NCI-H1417 (cell line): Measurements from ENCODE around the gene HDHD5.

Source experiments
- DNase-seq, 3 experiments: peaks; one replicate each; lab custom pipeline; 2025; lab: John Stamatoyannopoulos, UW

The HDHD5 gene

DNA sequence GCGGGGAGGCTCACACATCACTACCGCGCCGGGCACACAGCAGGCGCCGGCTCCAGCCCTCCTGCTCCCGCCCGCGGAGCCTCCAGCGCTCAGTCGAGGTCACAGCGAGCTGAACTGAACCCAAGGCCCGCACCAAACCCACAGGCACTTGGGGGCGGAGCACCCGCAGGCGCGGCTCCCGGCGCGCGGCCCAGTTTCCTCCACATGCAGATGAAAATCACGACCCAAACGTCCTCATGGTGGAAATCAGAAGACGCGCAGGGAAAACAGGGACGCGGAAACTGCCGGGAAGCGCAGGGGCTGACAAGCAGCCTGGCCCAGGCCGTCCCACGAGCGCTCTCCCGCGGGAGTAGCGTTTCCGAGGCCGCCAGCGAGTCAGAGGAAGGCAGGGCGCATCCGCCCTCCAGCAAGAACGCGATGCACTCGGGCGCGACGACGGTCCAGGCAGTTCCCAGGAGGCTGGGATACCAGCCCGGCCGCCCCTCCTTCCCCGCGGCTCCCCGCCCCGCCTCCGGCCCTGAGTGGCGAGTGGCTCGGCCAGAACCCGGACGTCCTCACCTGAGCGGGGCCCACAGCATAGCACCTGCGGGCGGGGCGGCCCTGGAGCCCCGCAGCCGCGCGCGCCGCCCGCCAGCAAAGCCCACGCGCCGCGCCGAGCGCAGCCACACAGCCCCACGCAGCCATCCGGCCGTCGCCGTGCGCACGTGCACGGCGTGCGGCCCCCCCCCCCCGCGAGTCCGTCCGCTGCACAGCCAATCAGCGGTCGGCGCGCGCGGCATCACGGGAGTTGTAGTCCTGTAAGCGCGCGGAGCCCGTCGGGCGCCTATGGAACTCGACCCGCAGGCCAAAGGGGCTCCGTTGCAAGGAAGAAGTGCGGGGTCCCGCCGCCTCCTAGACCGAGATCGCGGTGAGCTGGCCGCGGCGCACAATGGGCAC, at the start of gene HDHD5:
Gene HDHD5 (minus strand): TSS at position 710 of the 936 bp plus-strand sequence. CDS start 26 bp downstream, at position 684.
- DNase-seq = peak; percentile 84 to 90 (median 90)

DNA sequence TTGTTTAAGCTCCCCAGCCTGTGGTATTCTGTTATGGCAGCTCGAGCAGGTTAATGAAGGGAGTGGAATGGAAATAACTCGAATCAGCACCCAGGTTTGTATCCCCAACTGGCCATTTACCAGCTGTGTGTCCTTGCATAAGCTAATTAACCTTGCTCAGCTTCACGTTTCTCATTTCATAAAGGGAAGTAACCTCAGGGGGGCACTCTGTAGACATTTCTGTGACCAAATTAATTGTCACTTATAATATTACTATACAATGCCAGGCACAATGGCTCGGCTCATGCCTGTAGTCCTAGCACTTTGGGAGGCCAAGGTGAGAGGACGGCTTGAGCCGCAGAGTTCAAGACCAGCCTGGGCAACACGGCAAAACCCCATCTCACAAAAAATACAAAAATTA, 46.4 kb upstream of the HDHD5 start:
- DNase-seq = peak; percentile 15 to 69 (median 56)

DNA sequence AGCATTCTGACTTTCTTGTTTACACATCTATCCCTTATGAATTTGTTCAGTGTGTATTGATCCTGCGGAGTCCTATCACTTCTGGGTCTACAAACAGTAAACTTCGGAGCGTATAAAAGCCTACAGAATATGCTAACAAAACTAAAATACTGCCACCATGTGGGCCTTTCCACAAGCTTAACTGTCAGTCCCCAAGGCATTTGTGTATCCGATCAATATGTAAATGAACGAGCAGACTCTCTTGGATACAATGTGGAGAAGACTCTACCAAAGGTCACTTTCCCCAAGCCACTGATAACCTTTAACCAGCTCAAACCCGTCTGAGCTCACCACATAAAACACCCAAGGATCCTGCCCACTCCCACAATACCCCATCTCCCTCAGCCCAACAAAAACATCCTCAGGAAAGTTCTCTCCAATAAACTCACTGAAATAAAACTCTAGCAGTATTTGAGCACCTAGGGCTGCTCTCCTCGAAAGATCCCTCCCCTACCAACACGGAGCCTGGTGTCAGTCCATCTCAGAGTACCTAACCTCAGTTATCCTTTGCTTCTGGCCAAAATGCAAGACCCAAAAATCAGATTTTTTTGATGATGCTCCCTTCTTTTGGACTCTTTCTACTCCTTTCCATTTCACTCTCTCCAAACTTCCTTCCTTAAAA, 42.3 kb upstream of the HDHD5 start:
- DNase-seq = no peak

DNA sequence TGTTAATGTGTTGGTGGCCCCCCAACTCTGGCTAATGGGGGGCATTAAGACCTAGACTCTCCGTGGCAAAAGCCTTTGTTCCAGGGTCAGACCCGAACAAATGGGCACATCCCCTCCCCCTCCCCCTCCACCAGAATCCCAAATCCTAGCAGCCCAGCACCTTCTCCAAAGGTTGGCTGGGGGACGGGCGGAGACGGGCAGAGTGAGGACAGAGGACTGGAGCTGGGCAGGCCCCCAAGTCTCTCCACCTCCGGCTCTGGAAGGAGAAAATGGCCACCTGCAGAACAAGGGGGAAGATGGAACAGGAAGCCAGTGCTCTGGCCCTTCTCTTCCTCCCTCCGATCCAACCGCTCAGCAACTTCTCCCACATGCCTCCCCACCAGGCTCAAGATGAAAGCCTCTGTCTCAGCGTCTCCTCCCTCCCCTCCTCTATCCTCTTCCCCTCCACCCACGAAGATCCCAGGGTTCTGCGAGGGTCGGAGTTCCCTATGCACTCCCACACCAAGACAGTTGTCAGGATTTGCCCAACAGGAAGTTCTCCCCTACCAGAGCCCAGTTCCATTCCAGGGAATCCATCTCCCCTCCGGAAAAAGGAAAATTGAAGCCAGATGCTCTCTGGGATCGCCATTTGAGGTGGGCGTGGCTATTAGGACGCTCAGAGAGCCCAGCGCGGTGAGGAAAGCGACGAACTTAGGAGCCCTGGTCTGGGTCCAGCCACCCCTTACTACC, 40.1 kb upstream of the HDHD5 start:
- DNase-seq = peak; percentile 30 to 67 (median 33)

DNA sequence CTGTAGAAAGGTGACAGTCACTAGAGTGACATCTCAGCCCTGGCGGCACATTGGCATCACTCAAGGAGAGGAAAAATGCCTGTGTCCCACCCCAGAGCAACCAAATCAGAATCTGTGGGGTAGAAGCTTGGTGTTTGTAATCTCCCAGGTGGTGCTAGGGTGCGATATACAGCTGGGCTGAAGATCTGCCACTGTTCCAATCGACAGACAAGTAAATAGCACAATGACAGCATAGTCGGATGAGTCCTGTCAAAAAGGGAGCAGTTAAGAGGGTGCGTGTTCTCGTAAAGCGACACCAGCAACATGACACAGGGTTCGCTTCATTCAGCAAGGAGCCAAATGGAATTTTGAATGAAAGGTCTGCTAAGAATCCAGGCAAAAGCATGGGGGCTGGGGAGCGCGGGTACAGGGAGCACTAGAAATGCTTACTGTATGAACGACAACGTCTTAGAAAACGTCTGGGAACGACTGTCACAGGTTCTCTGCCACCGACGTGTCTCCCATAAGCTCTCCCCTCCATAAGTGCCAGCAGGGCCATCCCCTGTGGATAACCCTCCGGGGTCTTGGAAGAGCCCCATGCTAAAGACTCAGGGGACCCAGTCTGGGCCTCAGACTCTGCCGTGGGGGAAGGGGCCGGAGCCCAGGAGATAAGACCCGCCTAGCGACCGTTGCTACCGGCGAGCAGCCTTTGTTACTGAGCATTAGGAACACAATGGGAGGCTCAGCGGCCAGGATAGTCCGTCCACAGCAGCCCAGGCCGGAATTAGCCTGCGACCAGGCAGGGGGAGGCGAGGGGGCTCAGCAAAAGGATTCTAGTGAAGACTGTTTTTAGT, 39.3 kb upstream of the HDHD5 start:
- DNase-seq = peak; percentile 32 to 58 (median 52)

DNA sequence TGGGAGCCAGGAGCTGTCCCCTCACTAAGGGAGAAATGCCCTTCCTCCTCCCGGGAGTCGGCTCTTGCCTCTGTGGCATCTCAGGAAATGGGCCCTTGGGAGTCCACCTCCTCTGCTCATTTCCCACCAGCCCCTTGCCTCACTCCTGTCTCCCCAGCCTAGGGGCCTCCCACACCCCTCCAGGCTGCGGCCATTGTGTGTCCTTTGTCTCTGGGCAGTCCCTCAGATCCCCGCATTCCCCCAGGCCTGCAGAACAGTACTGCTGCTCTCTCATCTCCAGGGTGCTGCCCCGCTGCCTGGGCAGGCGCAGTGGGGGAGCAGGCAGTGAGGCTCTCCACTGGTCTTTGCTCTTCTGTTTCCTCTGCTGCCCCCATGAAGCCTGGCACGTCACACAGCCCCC, 35.1 kb upstream of the HDHD5 start:
- DNase-seq = no peak

DNA sequence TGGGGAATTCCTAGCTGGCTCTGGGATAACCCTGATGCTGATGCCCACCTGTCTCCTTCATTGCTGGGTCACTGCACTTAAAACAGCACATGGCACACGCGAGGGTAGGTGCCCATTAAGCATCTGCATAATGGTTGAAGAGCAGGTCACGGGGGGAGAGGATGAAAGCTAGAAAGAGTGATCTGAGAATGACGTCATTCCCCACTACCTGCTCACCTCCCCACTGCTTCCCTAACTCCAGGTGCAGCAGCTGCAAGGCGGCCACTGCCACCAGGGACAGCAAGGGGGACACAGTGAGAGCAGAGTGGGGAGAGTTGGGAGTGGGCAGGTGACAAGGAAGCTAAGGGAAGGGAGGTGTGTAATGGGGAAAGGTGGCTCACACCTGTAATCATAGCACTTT, 33.1 kb upstream of the HDHD5 start:
- DNase-seq = peak in 1 of 3 experiments; percentile 34

DNA sequence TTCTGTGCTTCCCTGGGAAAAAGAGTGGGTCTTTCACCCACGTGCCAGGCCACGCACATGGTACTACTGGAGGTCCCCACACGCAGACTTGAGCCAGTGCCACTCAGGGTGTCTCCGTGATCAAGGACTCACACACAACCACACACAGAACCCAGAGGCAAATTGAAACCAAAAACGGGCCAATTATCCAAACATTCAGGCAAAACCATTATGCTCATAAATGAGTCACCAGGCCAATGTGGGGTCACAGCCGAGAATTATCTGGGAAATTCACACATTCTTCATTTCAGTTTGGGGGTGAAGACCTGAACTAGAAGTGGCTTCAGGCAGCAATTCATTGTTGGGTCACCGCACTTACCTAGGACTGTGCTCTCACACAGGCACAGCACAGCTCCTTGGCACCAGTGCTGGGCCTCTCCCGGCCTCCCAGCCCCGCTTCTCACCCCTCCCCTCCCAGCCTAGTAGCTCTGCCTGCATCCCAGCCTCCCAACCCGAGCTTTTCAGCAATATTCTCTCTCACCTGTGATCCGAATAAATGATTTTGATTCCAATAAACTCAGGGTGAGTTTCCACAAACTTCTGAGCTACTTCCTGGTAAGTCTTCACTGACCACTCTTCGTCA, 32.2 kb upstream of the HDHD5 start:
- no peak for DNase-seq

DNA sequence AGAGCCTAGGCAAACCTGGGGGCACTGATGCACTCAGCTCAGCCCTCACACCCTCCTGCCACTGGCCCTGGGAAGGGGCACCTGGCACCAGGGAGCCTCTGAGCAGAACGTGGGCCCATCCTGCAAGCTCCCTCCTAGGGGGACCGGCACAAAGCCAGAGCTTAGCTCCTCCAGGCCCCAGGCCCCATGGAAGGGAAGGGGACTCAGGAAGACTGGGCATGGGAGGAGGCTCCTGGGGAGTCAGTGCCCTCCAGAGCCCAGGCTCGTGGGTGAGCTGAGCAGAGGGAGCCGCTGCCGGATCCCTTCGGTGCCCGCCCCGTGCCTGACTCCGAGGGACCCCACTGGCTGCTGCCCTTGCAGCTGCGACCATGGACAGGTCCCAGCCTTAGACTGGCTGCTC, 31.6 kb upstream of the HDHD5 start:
- DNase-seq = no peak

DNA sequence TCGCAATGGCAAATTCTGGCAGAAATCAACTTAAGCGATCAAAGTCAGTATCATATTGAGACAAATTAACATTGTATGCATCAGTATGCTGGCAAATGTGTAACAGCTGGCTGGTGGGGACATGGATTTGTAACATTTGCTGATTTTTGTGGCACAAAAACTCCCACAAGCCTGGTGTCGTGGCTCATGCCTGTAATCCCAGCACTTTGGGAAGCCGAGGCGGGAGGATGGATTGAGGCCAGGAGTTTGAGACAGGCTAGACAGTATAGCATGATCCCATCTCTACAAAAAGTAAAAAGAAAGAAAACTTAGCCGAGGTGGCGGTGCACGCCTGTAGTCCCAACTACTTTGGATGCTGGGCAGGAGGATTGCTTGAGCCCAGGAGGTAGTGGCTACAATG, 17.6 kb upstream of the HDHD5 start:
- DNase-seq = no peak

DNA sequence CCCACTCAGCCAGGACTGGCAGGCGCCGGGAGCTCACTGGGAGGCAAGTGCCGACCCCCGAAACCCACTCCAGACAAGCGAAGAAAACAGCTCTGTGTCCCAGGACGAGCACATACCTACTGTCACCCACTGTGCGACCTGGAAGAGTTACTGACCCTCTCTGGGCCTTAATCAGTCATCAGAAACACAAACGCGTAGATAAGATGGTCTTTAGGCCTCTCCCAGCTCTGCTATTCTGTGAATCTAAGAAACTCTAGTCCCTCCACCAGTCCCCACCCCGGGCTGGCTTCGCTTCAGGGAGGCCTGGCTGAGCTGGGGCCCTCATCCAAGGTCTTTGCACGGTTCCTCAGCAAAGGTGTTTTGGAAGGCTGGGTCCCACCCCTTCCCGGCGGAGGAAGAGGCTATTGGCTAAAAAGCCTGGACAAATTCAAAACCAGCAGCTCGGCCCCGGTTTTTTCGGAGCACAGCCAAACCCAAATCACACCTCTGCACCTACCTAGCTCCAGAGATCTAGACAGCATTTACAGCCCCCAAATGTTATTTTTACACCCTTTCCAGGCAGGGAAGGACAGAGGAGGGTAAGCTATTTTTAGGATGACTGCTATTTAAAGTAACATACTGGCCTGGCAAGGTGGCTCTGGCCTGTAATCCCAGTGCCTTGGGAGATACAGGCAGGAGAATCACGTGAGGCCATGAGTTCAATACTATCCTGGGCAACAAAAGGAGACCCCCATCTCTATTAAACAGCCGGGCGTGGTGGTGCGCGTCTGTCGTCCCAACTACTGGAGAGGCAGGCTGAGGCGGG, 13.2 kb upstream of the HDHD5 start:
- no peak for DNase-seq

DNA sequence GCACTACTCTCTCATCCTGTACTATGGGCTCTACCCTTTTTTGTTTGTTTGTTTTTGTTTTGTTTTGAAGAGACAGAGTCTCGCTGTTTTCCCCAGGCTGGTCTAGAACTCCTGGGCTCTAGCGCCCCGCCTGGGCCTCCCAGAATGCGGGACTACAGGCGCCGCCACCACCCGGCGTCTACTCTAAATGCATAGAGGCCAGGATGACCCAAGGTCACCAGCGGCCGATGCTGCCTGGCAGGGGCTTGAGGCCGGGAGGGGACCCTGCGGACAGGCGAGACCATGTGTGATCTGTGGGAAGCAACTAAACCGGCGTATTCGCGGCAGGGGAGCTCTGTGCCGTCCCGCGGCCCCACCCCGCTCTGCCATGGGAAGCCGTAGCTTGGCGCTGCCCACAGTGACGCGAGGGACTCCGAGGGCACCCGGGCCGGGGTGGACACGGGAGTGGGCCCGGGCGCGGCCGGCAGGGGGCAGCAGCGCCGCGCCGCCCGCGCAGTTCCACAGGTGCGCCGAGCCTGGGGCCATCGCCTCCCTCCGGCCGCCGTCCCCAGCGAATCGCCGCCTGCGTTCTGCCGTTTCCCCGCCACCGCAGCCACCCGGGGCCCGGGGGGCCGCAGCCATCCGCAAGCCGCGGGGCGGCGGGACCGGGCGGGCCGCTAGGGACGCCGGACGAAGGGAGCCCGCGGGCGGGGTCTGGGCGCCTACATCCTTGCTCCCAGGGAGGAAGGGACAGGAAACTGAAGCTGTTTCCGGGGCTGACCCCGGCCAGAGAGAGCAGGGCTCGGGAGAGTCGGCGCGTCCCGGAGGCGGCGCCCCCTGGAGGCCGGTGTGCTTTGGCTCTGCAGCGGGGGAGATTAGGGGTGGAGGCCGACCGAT, 12.3 kb upstream of the HDHD5 start:
- peak; percentile 71 to 94 (median 91) for DNase-seq

DNA sequence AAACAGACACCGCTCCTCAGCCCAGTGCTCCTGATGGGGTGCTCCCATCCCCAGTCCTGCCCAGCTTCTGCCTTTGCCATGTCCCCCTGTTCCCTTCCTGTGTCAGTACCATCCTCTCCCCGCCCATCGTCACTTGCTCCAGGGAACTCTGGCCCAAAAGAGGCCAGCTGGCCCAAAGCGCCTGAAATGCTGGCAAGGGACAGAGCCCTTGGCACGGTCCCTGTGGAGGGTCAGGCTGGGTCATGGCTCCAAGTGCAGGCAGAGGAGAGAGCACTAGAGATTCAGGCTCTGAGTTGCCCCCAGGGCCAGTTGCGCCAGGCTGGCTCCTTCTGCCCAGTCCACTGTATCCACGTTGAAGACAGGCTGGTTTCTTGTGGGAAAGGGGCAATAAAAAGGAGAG, 8.4 kb upstream of the HDHD5 start:
- DNase-seq = no peak

DNA sequence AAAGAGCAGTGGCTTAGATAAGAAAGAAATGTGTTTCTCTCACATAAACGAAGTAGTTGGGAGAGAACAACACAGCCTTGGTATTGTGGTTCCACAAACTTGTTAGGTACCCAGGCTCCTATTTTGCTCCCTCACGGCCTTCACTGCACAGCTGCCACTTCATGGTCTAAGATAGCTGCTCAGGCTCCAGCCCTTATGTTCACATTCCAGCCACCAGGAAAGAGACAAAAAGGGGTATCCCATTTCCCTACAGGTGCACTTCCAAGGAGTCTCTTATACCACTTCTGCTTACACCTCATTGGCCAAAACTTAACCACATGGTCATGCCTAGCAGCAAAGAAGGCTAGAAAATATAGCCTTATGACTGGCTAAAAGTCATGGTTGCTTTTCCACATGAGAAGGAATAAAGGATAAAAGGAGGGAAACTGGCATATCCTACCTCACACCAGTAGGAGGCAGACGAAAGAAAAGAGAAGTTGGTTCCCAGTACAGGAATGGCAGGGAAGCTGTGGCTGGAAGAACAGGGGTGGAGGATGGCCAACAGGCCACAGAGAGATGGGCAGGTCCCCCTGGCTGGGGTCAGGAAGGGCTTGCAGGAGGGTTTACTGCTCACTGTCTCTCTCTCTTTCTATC, 5.4 kb upstream of the HDHD5 start:
- no peak for DNase-seq

DNA sequence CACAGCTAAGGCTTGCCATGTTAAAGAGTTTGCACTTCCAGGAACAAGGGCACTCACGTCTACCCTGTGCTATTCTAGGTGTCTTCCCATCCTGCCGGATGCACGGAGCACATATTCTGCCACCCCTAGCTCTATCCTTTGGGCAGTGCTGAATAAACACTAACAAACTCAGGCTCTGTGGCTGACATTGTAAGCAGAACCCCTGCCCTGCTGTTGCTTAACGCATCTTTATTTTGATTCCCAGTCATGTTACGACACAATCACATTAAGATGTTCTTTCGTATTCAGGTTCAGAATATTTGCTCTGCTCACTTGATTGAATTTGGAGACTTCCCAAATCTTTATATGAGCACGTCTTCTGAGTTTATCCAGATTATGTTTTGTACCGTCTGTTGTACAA, 3.7 kb upstream of the HDHD5 start:
- DNase-seq = no peak

DNA sequence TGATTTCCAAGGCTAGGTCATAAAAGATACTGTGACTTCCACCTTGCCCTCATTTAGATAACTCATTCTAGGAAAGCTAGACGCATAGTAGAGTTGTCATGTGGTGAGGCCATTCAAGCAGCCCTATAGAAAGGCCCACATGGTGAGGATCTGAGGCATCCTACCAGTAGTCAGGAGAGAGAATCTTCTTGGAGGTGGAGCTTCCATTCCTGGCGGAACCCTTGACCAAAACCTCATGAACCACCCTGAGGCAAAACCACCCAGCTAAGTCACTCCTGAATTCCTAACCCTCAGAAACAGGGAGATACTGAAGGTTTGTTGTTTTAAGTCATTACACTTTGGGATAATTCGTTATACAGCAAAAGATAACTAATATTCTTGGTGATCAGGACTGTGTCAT, 2.9 kb upstream of the HDHD5 start:
- no peak for DNase-seq

DNA sequence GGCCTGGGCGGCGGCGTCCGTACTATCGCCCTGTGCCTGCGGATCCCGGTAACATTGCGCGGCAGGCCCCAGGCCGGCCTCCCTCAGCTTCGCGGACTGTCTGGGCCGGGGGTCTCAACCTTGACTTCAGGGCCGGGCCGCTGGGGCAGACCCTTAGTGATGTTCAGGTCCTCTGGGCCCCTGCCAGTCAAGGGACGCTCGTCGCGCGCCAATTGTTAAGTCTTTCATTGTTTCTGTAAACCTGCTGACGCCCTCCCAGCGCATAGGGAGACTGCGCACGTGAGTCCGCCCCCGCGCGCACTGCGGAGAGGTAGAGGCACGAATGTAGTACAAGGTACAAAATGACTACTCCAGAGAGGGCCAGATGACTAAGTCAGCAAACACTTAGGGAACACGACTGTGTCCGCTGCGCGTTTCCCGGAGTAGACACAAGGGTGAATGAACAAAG, 451 bp upstream of the HDHD5 start:
- peak; percentile 3 to 85 (median 81) for DNase-seq

DNA sequence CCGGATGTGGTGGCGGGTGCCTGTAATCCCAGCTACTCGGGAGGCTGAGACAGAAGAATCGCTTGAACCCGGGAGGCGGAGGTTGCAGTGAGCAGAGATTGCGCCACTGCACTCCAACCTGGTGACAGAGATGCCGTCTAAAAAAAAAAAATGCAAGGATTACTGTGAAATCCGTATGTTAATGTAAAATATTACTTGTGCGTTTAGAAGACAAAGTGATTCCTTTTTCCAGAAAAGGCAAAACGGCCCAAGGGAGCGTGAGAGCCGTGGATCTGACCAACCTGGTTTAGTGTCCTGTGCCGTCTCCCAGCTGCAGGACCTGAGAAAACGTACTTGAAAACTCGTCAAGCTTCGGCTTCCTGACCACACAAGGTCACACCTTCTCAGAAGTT, 905 bp downstream of the HDHD5 start:
- DNase-seq = no peak

DNA sequence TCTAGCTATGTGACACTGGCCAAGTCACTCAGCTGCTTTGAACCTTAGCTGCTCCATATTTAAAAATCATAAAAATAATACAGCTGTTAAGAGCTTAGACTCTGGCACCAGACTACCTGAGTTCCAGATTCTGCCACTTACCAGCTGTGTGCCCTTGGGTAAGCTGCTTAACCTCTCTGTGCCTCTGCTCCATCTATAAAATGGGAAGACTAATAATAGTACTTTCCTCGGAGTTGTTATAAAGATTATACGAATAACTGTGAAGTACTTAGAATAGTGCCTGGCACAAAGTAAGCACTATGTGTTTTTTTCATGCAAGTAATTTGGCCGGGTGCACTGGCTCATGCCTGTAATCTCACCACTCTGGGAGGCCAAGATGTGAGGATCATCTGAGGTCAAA, 1.4 kb downstream of the HDHD5 start:
- DNase-seq = no peak
